Kidney (tissue), 14 donors: ENCODE results near the gene AKAP17A. TPM values are rescaled to one million over a fixed set of nuclear protein-coding genes. Genes with fewer than 3 reads are reported as not detected.
A peak's percentile ranks its signal among the peaks of the same experiment; 100 is the strongest.

Experiments used
- DNase-seq, 5 donors: peaks; one replicate each; pipeline ENCODE4 v3.0.0-alpha.2; 2013 to 2020
- FAIRE-seq: peaks from 2 replicates; lab custom pipeline; 2012; peaks lifted over from hg19 to GRCh38; lab: Jason Lieb, UNC
- H3K27ac ChIP-seq, 2 donors: one replicate each; pipeline ENCODE4 v1.7.0; 2013; ENCODE audit warnings: low read depth in 2 of 2, low read length in 2 of 2, inconsistent platforms in 1 of 2
- H3K27me3 ChIP-seq: one replicate; pipeline ENCODE4 v1.7.1; 2013; ENCODE audit warnings: low read length, inconsistent platforms; ENCODE audit not compliant: control insufficient read depth, insufficient read depth
- H3K36me3 ChIP-seq, 3 donors: one replicate each; pipeline versions ENCODE4 v1.7.0 to v1.7.1; 2013; ENCODE audit warnings: low read length in 3 of 3, control low read depth in 1 of 3, inconsistent platforms in 1 of 3; ENCODE audit not compliant: insufficient read depth in 3 of 3, control insufficient read depth in 2 of 3
- H3K4me1 ChIP-seq, 3 donors: one replicate each; pipeline versions ENCODE4 v1.7.0 to v1.7.1; 2013; ENCODE audit warnings: low read length in 3 of 3, inconsistent platforms in 1 of 3, low read depth in 1 of 3; ENCODE audit not compliant: control insufficient read depth in 2 of 3, insufficient read depth in 2 of 3
- H3K4me3 ChIP-seq, 3 donors: one replicate each; pipeline versions ENCODE4 v1.7.0 to v1.8.1; 2013; ENCODE audit warnings: low read length in 3 of 3, control low read depth in 1 of 3, inconsistent platforms in 1 of 3
- H3K9ac ChIP-seq, 3 donors: one replicate each; pipeline versions ENCODE4 v1.7.0 to v1.7.1; 2013; ENCODE audit warnings: low read length in 3 of 3, control low read depth in 1 of 3, inconsistent platforms in 1 of 3
- H3K9me3 ChIP-seq, 3 donors: one replicate each; pipeline versions ENCODE4 v1.7.0 to v1.7.1; 2013; ENCODE audit warnings: low read length in 3 of 3, control low read depth in 1 of 3, inconsistent platforms in 1 of 3; ENCODE audit not compliant: control insufficient read depth in 2 of 3, insufficient read depth in 1 of 3
- intact Hi-C: fragments of 100-400 bp; cut with DNase I; formaldehyde crosslinking; loops from one replicate; pipeline ENCODE4 v1.11.1; 2022
- polyA plus RNA-seq: library from polyadenylated mRNA; stranded (reverse); fragments of 350-450 nt; fragmentation: Illumina TruSeq; extraction: RNeasy Lipid Tissue Mini Kit (QIAGEN cat#74804); gene quantifications from one replicate; pipeline ENCODE4 v1.2.3, GENCODE V29; 2014; ENCODE audit warnings: low read depth, low replicate concordance; ENCODE audit not compliant: insufficient read depth
- total RNA-seq: library from RNA; stranded (reverse); fragmentation: NEBNext Ultra II Directional; extraction: Animal tissue kit (Norgen Biotek cat#: 25700); gene quantifications from one replicate; pipeline ENCODE4 v1.2.1, GENCODE V29; 2021
- TF ChIP-seq, protein P1 (sequence below): IDR thresholded peaks from 3 replicates; pipeline ENCODE4 v1.5.1; 2012; ENCODE audit warnings: mild to moderate bottlenecking, moderate library complexity, borderline replicate concordance; ENCODE audit not compliant: insufficient read depth; ENCODE audit errors: extremely low read depth
- donor health status: control.
- donor health status: control.
- donor health status: control.
- donor health status: control.
- donor health status: control.
- donor health status: DM: yes; HTN: yes; CAD: no.
- donor health status: Normal renal cell carcinoma (clear cell type).

AKAP17A gene
- total and polyA plus RNA-seq, 2 donors from 2014 or later: 19.6 to 45.1 TPM

DNA sequence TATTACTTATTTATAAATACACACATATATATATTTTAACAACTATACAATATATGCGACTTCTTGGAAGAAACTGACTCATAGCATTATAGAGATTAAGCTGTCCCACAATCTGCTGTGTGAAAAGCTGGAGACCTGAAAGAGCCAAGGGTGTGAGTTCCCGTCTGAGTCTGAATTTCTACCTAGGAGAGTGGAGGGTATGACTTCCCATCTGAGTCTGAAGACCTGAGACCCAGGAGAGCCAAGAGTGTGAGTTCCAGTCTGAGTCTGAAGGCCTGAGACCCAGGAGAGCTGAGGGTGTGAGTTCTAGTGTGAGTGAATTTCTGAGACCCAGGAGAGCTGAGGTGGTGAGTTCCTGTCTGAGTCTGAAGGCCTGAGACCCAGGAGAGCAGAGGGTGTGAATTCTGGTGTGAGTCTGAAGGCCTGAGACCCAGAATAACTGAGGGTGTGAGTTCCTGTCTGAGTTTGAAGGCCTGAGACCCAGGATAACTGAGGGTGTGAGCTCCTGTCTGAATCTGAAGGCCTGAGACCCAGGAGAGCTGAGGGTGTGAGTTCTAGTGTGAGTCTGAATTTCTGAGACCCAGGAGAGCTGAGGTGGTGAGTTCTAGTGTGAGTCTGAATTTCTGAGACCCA, 45.5 kb upstream of the AKAP17A start:
- TF ChIP-seq, protein P1, sequence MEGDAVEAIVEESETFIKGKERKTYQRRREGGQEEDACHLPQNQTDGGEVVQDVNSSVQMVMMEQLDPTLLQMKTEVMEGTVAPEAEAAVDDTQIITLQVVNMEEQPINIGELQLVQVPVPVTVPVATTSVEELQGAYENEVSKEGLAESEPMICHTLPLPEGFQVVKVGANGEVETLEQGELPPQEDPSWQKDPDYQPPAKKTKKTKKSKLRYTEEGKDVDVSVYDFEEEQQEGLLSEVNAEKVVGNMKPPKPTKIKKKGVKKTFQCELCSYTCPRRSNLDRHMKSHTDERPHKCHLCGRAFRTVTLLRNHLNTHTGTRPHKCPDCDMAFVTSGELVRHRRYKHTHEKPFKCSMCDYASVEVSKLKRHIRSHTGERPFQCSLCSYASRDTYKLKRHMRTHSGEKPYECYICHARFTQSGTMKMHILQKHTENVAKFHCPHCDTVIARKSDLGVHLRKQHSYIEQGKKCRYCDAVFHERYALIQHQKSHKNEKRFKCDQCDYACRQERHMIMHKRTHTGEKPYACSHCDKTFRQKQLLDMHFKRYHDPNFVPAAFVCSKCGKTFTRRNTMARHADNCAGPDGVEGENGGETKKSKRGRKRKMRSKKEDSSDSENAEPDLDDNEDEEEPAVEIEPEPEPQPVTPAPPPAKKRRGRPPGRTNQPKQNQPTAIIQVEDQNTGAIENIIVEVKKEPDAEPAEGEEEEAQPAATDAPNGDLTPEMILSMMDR: no peak
- intact Hi-C loops: no loop called here
- FAIRE-seq (no peak), DNase-seq (no peak)
- Histone ChIP-seq H3K27ac (no peak overlapping the region), H3K4me3 (no peak overlapping the region), H3K9me3 (peaks cover 0 to 4% (median 0%) of the 10 kb centered on the region in 3 donors), H3K4me1 (no peaks in the 10 kb centered on the region), H3K9ac (no peak overlapping the region), H3K27me3 (no peaks in the 10 kb centered on the region), H3K36me3 (no peaks in the 10 kb centered on the region)

DNA sequence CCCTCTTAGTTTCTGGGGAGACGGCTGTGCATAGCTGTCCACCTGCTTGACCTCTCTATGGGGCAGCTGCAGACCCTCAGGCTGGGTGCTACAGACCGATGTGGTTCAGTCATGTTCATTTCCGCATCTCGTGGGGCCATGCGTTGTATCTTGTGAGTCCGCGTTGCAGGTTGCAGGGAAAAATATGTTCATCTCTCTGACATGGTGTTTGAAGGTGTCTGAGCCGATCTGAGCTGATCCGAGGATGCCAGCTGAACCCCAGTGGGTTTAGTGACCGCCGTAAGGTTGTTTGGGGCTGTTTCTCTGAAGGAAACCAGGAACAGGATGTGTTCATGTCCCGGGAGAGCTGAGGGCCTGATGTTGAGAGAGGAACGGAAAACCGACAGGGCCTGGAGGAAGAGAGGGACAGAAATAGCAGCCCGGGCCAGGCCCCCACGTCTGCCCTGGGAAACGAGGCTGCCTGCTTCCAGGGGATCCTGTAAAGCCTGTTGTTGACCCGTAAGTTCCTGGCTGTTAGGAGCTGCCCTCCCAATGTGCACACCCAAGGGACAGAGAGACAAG, 44.6 kb upstream of the AKAP17A start:
- Histone ChIP-seq H3K9me3 (peaks cover 0 to 4% (median 0%) of the 10 kb centered on the region in 3 donors), H3K27ac (peak overlapping the region; percentile 51 to 79), H3K9ac (no peak overlapping the region), H3K4me1 (no peaks in the 10 kb centered on the region), H3K36me3 (no peaks in the 10 kb centered on the region), H3K4me3 (no peak overlapping the region), H3K27me3 (no peaks in the 10 kb centered on the region)
- TF ChIP-seq, protein P1: no peak
- FAIRE-seq (no peak), DNase-seq (no peak)
- intact Hi-C loops: no loop called here

DNA sequence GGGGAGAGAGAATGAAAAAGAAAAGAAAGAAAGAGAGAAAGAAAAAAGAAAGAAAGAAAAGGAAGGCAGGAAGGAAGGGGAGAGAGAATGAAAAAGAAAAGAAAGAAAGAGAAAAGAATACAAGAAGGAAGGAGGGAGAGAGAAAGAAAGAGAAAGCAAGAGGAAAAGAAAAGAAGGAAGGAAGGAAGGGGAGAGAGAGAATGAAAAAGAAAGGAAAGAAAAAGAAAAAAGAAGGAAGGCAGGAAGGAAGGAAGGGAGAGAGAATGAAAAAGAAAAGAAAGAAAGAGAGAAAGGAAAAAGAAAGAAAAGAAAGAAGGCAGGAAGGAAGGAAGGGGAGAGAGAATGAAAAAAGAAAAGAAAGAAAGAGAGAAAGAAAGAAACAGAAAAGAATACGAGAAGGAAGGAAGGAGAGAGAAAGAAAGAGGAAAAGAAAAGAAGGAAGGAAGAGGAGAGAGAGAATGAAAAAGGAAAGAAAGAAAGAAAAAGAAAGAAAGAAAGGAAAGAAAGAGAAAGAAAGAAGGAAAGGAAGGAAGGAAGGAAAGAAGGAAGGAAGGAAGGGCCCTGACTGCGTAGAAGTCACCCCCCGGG, 39.4 kb upstream of the AKAP17A start:
- H3K9me3 ChIP-seq: no peaks in the 10 kb centered on the region
- DNase-seq (no peak), FAIRE-seq (no peak)
- H3K9ac ChIP-seq: no peak overlapping the region
- no peak overlapping the region for H3K27ac ChIP-seq
- H3K4me1 ChIP-seq: peaks cover 0 to 2% (median 0%) of the 10 kb centered on the region in 3 donors
- no peaks in the 10 kb centered on the region for H3K27me3 ChIP-seq
- no peaks in the 10 kb centered on the region for H3K36me3 ChIP-seq
- intact Hi-C loops: no loop called here
- TF ChIP-seq, protein P1: no peak
- H3K4me3 ChIP-seq: no peak overlapping the region
